GM18858 (cell line): ENCODE measurements around the gene COL3A1.
A peak's percentile ranks its signal among the peaks of the same experiment; 100 is the strongest.

Experiments used
- ATAC-seq: cut with Tn5 transposase; IDR thresholded peaks from one replicate; pipeline ENCODE4 v1.9.1; 2021; ENCODE audit not compliant: unreplicated experiment

COL3A1 gene

DNA sequence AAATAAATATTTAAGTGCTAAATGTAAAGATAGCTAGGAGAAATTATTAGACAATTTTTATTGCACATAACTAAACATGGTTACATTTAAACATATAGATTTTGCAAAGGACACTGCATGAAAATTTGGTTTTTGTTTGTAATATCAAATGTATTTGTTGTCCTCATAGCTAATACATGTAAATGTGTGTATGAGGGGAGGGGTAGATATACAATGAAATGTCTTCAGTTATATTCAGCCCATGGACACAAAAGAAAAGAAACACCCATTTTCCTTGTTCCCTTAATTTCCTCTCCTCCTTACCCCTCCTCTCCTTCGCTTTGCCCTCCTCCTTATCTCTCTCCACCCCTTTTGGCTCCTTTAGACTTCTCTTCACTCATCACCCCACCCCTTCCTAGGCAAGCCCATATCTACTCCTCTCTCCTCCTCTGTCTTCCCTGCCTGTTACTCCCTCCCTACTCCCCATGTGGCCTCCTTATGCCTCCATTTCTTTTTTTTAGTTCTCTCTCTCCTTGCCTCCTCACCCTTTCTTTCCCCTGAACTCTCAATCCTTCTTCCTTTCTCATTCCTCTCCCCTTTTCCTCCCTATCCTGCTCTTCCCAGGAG, 1.4 kb downstream of the COL3A1 start:
- ATAC-seq, result no peak

DNA sequence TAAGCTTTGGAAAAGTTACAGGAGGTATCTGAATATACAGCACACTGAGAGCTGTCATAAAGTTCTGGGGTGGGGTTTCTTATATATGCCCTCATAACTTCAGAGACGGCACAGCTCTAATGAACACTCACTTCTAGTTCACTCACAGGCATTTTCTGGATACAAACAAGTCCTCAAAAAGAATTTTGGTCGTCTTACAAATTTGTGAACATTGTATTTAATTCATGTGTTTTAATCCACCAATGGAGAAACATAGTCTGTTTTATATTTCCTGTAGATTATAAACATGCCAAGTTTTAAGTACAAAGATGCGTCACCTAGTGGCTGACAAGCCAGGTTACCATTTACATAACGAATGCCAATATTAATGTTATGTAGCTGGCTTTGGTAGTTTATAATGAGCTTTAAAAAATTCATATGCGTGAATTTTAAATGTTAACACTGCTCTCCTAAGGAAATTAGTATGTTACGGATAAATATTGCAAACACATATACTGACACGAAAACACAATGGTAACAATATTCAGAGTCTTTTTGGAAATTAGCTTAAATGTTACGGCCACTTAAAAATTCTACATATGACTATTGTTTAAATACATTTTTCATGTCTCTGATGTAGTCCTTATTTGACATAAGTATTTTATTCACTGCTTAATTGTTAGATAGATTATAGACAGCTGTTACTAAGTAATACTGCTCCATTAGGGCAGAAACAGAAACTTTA, 2.5 kb downstream of the COL3A1 start:
- no peak for ATAC-seq

DNA sequence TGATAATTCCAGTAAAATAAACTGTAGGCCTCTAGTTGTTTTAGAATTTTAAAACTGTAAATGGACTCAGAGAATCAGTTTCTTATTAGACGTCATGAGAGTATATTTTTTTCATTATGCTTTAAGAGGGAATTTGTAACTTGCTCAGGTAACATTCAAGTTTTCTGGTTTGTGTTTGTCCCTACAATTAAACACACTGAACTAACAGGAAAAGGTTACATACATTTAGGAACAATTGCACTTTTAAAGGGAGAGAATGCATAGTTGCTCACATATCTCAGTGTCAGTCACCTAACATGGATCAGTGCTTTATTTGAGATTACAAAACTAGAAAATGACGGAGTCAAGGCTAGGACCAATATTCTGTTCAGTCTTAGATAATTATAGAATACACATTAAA, 3.1 kb downstream of the COL3A1 start:
- ATAC-seq, result no peak

DNA sequence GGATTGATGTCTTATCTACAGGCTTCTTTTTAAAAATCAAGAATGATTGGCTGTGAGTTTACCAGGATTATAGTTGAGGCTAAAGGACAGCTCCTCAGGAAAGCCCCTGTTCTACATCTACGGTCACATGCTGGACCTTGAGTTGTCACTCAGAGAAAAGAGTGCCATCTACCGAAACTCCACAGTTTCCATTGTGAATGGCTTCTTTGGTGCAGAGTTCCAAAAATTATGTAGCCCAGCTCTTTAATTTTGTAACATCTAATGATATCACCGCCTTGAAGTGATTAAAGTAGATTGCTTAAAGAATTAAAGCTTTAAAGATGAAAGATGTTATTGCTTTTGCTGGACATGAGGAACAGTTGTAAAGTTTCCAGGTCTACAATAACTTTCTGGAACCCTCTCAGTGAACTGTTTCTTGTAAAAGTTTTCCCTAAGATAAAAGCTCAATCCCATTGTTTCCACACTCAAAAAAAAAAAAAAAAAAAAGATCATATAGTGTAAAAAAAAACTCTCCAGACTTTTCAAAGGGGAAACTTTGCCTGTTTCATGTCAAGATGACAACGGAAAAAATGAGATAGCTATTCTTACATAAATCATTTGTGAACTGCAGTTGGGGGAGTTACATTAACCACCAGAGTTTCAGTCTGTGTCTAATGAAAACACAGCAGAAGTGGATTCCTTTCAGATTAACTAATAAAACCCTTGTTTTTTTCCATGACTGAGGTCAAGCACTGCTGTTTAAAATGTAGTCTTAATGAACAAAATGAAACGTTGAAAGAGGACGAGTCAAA, 4.3 kb downstream of the COL3A1 start:
- ATAC-seq, result peak; percentile 82

DNA sequence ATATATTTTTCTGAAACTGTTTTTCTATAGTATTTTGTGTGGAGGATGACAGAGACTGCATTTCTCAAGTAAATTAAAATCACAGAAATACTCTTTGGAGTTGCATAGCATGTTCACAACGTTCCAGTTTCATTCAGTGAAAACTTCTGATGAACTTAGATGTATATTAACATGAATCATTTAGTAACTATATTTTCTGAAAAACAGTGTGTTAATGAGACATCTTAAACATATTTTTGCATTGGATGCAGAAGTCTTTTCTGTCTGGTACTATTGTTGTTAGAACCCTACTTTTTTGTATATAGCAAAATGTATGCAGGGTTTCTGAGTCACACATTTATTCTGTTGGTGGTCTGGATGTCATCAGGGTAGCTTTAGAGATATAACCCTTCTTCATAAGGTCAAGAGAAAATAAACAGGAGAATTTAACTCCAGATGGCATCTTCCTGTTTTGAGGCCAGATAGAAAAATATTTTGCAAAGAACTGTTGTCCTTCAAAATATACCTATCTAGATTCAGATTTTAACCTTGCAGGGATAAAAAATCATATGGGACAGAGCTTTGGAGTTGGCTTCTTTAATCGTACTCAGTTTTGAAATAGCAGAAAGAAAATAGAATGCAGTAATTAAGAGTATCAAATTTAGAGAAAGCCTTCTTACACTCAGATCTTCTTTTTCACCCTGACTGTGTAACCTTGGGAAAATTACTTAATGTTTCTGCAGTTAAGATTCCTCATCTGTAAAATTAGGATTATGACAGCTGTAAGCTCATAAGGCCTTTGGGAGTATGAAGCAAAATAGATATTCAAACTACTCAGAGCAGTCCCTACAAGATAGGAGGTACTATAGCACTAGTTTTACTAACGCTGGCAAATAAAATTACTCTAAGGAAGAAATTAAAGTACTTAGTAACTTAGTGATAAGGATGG, 5.3 kb downstream of the COL3A1 start:
- ATAC-seq, result peak; percentile 19

DNA sequence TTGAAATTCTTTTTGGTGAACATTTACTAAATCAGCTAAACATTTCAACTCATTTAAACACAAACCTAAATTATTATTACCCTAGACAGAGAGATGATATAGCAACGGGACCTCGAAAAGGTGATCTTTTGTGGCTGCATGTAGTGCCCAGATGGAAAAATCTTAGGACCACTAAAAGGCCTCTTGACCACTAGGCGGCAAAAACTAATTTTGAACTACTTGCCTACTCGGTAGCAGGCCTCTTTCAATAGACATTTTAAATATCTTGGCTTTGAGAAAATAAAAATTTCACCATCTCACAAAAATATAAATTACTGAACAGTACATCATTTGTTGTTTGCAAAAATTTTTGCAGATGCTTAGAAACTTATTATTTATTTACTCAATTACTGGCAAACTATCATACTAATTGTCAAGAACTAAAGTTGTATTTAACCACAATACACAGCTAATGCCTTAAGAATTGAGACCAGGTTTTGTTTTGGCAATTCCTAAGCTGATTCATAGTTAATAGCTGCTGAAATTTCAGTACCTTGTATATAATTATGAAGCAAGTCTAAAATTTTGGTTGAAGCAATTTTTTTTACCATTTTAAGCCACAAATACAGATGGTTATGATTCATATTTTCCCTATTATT, 9.4 kb downstream of the COL3A1 start:
- ATAC-seq, result no peak

DNA sequence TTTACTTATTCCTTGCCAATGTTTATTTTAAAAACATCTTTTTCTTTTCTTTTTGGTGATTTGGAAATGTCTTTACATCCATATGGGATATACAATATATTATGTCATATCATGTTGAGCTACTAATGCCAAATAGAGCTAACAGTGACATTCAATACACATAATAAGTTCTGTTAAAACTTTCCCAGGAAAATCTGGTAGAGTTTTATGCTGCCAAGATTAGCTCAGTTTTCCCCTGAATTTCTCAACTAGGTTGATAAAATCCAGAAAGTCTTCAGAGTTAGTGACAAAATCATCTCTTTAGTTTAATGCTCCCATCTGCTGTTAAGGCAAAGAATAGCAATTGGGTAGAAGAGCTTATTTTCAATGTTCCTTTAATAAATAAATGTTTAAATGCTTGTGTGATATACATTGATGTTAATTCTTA, 9.9 kb downstream of the COL3A1 start:
- ATAC-seq, result no peak

DNA sequence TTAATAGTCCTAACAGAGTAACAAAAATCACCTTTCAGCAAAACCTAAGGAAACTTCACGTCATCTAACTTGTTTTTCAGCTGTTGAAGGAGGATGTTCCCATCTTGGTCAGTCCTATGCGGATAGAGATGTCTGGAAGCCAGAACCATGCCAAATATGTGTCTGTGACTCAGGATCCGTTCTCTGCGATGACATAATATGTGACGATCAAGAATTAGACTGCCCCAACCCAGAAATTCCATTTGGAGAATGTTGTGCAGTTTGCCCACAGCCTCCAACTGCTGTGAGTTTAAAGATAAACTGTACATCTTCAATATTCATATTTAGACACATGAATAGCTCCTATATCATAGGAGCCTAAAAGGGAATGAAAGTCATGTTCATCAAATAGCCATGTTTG, 10.5 kb downstream of the COL3A1 start:
- ATAC-seq, result no peak

DNA sequence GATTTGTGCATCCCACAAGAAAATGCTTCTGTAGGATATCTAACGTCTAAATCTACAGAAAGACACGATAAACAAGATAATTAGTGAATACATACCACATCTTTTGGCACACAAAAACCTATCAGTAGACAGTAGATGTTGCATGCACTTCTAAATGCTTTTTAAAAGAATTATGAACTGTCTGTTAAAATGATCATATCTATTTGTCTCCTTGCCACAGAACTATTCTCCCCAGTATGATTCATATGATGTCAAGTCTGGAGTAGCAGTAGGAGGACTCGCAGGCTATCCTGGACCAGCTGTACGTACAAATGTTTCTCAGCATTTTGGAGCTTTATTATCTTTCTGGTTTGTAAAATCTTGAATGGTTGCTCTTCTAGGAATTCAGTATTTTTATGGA, 12.7 kb downstream of the COL3A1 start:
- ATAC-seq, result no peak

DNA sequence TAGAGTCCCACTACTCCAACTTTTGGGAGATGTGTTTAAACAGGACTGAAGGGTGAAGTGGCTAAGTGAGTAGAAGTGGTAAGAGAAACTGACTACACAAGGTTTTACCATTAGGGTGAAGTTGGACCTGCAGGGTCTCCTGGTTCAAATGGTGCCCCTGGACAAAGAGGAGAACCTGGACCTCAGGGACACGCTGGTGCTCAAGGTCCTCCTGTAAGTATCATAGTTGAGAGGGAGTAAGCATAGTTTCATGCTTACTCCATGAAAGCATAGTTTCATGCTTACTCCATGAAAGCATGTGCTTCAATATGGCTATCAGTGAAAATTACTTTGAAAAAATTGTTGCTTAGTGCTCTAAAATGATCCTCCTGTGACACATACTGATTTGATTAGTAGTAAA, 19.1 kb downstream of the COL3A1 start:
- no peak for ATAC-seq

DNA sequence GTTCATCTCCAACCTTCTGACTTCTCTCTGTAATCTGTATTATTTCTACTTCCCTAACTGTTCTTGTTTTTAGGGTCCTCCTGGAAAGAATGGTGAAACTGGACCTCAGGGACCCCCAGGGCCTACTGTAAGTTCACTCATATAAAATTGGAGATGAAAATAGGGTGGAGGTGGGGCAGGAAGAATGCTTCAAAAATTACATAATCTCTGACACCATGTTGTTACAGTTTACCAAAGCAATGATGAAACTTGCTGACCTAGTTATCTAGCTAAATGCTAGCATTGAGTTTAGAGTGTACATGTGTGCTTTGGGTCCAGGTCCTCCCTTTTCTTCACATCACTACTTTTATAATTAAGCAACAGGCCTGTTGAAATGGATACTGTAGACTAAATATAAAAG, 23.1 kb downstream of the COL3A1 start:
- no peak for ATAC-seq

DNA sequence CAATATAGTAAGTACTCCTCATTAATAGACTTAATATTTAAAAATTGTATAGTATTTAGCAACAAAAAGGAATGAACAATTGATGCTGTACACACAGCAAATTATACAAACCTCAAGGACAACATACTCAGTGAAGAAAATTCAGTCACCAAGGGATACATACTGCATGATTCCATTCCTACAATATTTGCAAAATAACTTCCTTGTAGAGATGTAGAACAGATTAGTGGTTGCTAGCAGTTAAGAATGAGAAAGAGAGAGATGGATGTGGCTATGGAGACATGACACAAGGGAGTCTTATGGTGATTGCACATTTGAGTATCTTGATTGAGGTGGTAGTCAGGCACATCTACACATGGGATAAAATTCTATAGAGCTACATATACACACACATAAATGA, 26.0 kb downstream of the COL3A1 start:
- no peak for ATAC-seq

DNA sequence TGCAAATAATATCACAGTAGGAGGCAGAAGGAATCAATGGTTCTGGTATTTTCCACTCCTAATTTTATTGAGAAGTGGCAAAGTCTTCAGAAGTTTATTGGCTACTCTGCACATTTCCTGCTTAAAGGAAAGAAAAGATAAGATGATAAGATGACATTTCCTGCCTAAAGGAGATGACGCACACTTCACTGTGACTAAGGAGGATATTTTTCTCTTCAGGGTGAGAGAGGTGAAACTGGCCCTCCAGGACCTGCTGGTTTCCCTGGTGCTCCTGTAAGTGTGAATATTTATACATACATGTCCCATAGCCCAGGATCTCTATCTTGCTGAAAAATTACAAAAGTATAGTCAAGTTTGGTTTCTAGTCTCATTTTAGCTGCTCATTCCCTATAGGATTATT, 27.9 kb downstream of the COL3A1 start:
- ATAC-seq, result no peak

DNA sequence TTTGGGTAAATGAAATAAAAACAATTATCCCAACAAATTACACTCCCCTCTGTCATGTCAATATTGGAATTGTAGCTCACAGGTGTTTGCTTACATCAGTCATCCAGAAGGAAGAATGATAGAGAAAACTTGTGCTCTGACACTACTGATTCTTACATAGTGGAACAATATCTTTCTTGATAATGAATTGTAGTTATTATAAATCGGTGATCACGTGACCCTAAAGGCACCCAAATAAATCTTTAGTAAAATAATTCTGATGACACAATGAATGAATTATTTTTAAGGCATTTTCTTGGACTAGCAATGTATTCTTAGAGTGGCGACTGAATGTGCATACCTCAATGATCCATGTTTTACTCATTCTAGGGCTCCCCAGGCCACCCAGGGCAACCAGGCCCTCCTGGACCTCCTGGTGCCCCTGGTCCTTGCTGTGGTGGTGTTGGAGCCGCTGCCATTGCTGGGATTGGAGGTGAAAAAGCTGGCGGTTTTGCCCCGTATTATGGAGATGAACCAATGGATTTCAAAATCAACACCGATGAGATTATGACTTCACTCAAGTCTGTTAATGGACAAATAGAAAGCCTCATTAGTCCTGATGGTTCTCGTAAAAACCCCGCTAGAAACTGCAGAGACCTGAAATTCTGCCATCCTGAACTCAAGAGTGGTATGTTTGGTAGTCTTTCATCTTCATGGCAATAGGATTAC, 34.5 kb downstream of the COL3A1 start:
- no peak for ATAC-seq

DNA sequence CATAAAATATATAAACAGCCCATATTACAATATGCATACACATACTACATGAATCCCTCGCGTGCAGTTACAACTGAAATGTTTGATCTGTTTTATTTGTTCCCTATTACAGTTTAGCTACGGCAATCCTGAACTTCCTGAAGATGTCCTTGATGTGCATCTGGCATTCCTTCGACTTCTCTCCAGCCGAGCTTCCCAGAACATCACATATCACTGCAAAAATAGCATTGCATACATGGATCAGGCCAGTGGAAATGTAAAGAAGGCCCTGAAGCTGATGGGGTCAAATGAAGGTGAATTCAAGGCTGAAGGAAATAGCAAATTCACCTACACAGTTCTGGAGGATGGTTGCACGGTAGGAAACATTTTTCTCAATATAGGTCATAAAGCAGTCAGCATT, 36.4 kb downstream of the COL3A1 start:
- no peak for ATAC-seq

DNA sequence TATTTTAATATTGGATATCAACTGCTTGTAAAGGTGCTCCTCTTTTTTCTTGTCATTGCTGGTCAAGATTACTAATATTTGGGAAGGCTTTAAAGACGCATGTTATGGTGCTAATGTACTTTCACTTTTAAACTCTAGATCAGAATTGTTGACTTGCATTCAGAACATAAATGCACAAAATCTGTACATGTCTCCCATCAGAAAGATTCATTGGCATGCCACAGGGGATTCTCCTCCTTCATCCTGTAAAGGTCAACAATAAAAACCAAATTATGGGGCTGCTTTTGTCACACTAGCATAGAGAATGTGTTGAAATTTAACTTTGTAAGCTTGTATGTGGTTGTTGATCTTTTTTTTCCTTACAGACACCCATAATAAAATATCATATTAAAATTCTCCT, 38.2 kb downstream of the COL3A1 start:
- no peak for ATAC-seq

DNA sequence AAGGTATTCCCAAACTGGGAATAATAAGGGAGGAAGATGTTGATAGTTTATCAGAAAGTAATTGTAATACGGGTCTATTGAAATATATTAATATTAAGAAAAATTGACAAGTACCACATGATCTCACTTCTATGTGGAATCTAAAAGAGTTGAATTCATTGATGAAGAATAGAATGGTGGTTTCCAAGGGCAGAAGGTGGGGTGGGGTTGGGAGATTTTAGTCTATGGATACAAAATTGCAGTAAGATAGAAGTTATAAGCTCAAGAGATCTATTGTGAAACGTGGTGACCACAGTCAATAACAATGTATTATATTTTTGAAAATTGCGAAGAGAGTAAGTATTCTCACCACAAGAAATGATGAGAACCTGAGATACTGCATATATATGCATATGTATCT, 38.9 kb downstream of the COL3A1 start:
- no peak for ATAC-seq

DNA sequence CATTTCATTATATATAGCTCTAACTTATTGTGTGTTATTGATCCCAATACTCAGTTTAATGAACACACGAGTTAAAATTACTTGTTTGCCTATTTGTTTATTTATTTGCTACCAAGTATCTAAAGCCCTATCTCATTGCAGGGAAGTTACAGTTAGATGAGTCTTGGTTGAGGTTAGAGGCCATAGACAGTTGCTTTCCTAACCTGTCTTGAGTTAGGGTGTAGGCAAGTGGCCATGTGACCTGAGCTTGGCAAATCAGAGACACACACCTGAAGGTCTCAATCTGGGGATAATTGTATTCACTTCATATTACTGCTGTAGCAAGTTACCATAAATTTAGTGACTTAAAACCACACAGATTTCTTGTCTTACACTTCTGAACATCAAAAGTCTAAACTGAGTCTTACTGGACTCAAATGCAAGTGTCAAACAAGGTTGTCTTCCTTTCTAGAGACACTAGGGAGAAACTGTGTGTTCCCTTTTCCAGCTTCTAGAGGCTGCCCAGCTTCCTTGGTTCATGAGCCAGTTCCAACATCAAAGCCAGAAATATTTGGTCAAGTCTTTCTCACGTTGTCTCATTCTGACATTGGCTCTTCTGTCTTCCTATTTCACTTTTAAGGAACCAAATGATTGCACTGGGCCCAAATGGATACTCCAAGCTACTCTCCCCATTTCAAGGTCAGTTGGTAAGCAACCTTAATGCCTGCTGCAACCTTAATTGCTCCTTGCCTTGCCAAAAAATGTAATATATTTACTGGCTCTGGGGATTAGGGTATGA, 39.7 kb downstream of the COL3A1 start:
- no peak for ATAC-seq

DNA sequence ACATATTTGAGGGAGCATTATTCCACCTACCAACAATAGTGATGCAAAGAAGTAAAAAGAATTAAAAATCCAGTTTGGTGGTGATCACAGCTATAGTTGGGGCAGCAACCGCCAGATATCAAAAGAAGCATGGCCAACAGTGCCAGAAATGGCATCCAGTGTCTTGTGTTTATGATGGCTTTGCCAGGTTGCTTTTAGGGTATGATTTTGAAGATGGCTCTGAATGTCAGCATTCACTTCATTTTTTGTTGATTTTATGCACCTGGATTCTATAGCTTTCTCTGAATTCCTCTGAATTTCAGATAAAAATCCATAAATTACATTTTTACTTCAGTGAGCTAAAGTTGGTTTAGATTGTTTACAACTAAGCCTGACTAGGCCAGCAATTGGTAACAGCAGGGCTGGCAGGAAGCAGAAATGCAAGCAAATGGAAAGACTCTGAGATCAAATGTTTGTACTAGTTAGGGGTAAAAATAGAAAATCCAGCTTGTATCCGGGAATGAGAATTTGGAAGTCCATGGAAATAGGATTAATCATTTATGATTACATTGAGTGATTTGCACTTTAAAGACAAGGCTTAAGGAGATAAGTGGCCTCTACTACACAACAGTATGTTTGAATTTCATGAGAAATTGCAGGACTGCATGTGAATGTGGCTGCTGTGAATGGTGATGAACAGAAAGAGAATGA, 40.4 kb downstream of the COL3A1 start:
- ATAC-seq, result no peak
